Glutamatergic neuron (in vitro differentiated cells): ENCODE results near the gene PHF12. TPM values are rescaled to one million over a fixed set of nuclear protein-coding genes. Genes with fewer than 3 reads are reported as not detected.
"Not testable (repeated sequence)": the region's sequence is repeated elsewhere in the genome, so short reads cannot be mapped to it uniquely, and the experiment has no call there.

Experiments
- DNase-seq: peaks from one replicate; pipeline ENCODE4 v3.0.0; 2022
- H3K27ac Mint-ChIP-seq: one replicate; pipeline ENCODE4 v1.8.0; 2020; ENCODE audit warnings: mild to moderate bottlenecking, mixed read lengths, inconsistent platforms; ENCODE audit not compliant: unreplicated experiment
- H3K27me3 Mint-ChIP-seq: one replicate; pipeline ENCODE4 v1.8.0; 2020; ENCODE audit warnings: mild to moderate bottlenecking, moderate library complexity, mixed read lengths, inconsistent platforms; ENCODE audit not compliant: unreplicated experiment
- H3K36me3 Mint-ChIP-seq: one replicate; pipeline ENCODE4 v1.8.0; 2020; ENCODE audit warnings: mild to moderate bottlenecking, mixed read lengths, inconsistent platforms; ENCODE audit not compliant: unreplicated experiment
- H3K4me1 Mint-ChIP-seq: one replicate; pipeline ENCODE4 v1.8.0; 2020; ENCODE audit warnings: mild to moderate bottlenecking, low read depth, mixed read lengths, inconsistent platforms; ENCODE audit not compliant: unreplicated experiment
- H3K4me3 Mint-ChIP-seq: one replicate; pipeline ENCODE4 v1.8.0; 2020; ENCODE audit warnings: mild to moderate bottlenecking, mixed read lengths, inconsistent platforms; ENCODE audit not compliant: unreplicated experiment
- H3K9me3 Mint-ChIP-seq: one replicate; pipeline ENCODE4 v1.8.0; 2020; ENCODE audit warnings: mild to moderate bottlenecking, moderate library complexity, mixed read lengths, inconsistent platforms; ENCODE audit not compliant: unreplicated experiment
- CTCF ChIP-seq: fragments of 200-600 bp; sonication (generic); IDR thresholded peaks from one replicate; pipeline ENCODE4 v1.5.0; 2021; ENCODE audit not compliant: partially characterized antibody, unreplicated experiment
- total RNA-seq: library from RNA; stranded (reverse); fragmentation: NEBNext Ultra II Directional; extraction: Animal tissue kit (Norgen Biotek cat#: 25700); gene quantifications from one replicate; pipeline ENCODE4 v1.2.1, GENCODE V29; 2021; ENCODE audit not compliant: unreplicated experiment

PHF12 gene
- total RNA-seq, 1 donor from 2014 or later: 59.8 TPM

DNA sequence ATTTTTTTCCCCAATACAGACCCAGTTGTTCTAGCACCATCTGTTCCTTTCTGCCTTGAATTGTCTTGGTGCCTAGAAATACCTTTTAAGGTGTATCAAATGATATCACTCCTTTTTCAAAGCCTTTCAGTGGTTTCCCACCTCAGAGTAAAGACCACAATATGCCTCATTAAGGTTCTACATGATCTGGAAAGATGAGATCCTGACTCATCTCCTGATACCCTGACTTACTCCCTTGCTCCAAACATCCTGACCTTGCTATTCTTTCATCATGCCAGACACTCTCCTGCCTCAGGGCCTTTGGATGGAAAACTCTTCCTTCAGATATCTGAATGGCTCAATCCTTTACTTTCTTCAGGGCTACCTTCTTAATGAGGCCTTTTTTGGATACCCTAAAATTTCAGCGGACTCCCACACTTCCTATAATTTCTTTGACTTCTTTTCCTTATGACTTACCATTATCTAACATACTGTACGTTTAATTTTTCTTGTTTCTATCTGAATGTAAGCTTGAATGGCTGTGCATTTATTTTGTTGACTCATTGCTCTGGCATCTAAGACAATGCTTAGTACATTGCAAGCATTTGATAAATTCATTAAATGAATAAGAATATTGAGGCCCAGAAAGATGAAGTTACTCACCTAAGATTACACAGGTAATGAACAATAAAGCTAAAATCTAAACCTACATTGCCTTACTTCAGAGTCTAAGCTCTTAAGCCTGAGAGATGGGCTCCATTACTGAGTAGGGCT lies 73.0 kb downstream of the PHF12 start:
- peaks cover 10% of the 10 kb centered on the region for H3K9me3 Mint-ChIP-seq
- no peak overlapping the region for H3K4me3 Mint-ChIP-seq
- TF ChIP-seq CTCF: no peak
- peaks cover 21% of the 10 kb centered on the region for H3K36me3 Mint-ChIP-seq
- no peak for DNase-seq
- H3K27ac Mint-ChIP-seq: no peak overlapping the region
- peaks cover 2% of the 10 kb centered on the region for H3K4me1 Mint-ChIP-seq
- peaks cover 3% of the 10 kb centered on the region for H3K27me3 Mint-ChIP-seq

GRCh38 chr17:28877150-28877711 lies 74.1 kb downstream of the PHF12 start:
- H3K4me1 Mint-ChIP-seq, H3K27ac Mint-ChIP-seq, DNase-seq, H3K27me3 Mint-ChIP-seq, H3K9me3 Mint-ChIP-seq, H3K4me3 Mint-ChIP-seq: not testable (repeated sequence)
- peaks cover 20% of the 10 kb centered on the region for H3K36me3 Mint-ChIP-seq

DNA sequence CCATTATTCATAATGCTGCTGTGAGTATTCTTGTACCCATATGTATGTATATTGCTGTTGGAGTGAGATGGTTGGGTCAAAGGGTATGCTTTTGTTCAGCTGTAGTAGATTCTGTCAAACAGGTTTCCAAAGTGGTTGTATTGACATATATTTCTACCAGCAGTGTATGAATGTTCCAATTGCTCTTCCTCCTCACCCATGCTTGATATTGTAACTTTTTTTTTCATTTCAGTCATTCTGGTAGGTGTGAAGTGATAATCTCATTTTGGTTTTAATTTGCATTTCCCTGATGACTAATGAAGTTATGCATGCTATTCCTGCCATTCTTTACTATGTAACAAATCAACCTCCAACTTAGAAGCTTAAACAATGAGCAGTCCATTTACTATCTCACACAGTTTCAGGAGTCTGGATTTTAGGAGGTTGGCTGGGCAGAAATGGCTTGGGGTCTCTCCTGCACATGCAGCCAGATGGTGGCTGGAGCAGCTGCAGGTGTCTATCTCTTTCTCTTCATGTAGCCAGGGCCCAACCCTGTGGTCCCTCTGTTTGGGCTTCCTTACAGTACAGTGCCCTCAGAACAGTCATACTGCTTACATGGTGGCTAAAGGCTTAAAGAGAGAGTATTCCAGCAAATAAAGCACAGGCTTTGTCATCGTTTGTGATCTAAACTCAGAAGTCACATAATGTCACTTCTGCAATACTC lies 75.3 kb downstream of the PHF12 start:
- peaks cover under 1% of the 10 kb centered on the region for H3K27me3 Mint-ChIP-seq
- no peak overlapping the region for H3K27ac Mint-ChIP-seq
- peaks cover 15% of the 10 kb centered on the region for H3K36me3 Mint-ChIP-seq
- H3K4me3 Mint-ChIP-seq: no peak overlapping the region
- DNase-seq: no peak
- TF ChIP-seq CTCF: no peak
- peaks cover 2% of the 10 kb centered on the region for H3K4me1 Mint-ChIP-seq
- peaks cover 11% of the 10 kb centered on the region for H3K9me3 Mint-ChIP-seq

DNA sequence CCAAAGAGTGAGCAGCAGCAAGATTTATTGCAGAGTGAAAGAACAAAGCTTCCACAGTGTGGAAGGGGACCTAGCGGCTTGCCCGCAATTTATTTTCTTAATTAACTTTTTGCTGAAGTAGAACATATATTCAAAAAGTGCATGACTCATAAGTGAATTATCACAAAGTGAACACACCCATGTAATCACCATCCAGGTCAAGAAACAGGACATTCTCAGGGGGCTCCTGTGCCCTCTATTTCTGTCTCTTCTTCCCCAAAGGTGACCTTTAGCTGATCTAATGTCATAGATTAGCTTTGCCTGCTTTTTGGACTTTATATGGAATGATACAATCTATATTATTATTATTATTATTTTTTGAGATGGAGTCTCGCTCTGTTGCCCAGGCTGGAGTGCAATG lies 76.6 kb downstream of the PHF12 start:
- Mint-ChIP-seq H3K4me3 (no peak overlapping the region), H3K4me1 (peaks cover 2% of the 10 kb centered on the region), H3K9me3 (peaks cover 8% of the 10 kb centered on the region), H3K36me3 (peaks cover 10% of the 10 kb centered on the region), H3K27me3 (peaks cover 1% of the 10 kb centered on the region), H3K27ac (no peak overlapping the region)
- no peak for TF ChIP-seq CTCF
- DNase-seq: no peak

- Mint-ChIP-seq H3K4me3 (no peak overlapping the region), H3K36me3 (peaks cover 10% of the 10 kb centered on the region), H3K4me1 (peaks cover 2% of the 10 kb centered on the region), H3K9me3 (peaks cover 5% of the 10 kb centered on the region), H3K27ac (no peak overlapping the region), H3K27me3 (peaks cover 1% of the 10 kb centered on the region)
- no peak for TF ChIP-seq CTCF
- no peak for DNase-seq
These were observed 77.5 kb downstream of the PHF12 start for GRCh38 chr17:28873839-28874238.
